GM18951 (cell line): ENCODE measurements around the gene ETFB.

Experiments
- POLR2A ChIP-seq: IDR thresholded peaks from 4 replicates; pipeline ENCODE4 v1.6.1; 2011; ENCODE audit warnings: mild to moderate bottlenecking; ENCODE audit not compliant: insufficient read length, insufficient read depth; ENCODE audit errors: extremely low read depth
- in situ Hi-C: fragments of 300-500 bp; cut with MboI; formaldehyde crosslinking; loops from one replicate; pipeline ENCODE4 v1.12.0; 2022; ENCODE audit warnings: low sequenced_read_pairs, mixed read lengths, inconsistent platforms; ENCODE audit not compliant: unreplicated experiment

Gene ETFB

GRCh38 chr19:51337861-51338562, 28.2 kb downstream of the ETFB start:
- no peak for TF ChIP-seq POLR2A
- in situ Hi-C loops: no loop called here

- in situ Hi-C loops: no loop called here
- TF ChIP-seq POLR2A: no peak
Observed at GRCh38 chr19:51337141-51337860, 28.9 kb downstream of the ETFB start.

DNA sequence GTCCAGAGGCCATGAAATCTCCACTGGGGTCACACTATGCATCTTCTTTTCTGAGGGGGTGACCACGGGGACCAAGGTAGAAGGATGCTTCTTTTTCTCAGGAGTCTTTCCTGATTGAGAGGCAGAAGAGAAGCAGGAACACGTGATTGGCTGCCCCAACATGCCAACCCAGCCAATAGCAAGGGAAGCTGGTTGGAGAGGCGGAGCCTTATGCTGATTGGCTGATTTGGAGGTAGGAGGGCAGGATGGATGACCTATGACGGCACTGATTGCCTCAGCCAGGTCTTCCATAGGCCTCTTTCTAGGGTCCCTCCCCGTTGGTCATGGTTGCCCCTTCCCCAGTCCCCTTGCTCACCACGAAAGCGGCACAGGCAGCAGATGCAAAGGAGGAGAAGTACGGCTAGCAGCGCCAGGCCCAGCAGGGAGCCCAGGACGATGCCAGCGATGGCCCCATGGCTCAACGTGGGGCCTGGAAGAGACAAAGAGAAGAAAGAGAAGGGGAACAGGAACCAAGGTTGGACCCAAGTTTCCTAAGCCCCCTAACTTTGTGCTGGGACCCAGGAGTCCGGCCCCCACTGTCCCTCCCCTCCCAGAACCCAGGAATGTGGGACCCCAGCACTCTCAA, 32.2 kb downstream of the ETFB start:
- in situ Hi-C loops: no loop called here

DNA sequence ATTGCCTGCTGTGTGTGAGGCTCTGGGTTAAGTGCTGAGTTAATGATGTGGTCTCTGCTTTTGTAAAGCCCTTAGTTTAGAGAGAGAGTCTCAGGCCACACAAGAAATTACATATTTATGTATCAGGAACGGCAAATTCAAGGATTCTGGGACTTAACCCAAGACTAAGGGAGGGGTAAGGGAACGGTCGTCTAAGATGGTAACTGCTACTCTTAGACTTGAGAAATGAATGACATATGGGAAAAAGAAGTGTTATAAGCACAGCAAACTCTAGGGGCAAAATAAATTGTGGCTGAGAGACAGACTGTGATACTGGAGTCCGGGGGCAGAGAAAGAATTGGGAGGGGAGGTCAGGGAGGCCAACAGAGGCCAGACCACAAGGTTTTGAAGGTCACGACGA, 34.5 kb downstream of the ETFB start:
- in situ Hi-C loops: no loop called here
- no peak for TF ChIP-seq POLR2A

More for the DNA sequence above, 32.2 kb downstream of the ETFB start:
- TF ChIP-seq POLR2A: no peak

DNA sequence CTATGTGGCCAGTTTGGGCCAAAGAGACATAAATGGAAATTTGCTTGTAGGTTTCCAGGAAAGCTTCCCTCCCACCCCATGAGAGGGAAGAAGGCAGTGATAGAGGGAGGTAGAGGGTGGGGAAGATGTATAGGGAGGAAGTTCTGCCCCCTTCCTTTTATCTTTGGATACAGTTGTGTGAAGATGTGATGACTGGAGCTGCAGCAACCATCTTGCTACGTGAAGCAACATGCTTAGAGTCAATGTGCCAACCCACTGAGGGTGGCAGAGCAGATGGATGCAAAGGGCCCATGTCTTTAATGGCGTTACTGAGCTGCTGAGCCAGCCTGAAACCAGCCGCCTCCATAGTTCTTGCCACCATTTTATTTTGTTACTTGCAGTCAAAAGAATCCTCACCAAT, 35.0 kb downstream of the ETFB start:
- in situ Hi-C loops: no loop called here
- TF ChIP-seq POLR2A: no peak

- in situ Hi-C loops: no loop called here
- no peak for TF ChIP-seq POLR2A
Observed at GRCh38 chr19:51330366-51330765, 35.8 kb downstream of the ETFB start.

DNA sequence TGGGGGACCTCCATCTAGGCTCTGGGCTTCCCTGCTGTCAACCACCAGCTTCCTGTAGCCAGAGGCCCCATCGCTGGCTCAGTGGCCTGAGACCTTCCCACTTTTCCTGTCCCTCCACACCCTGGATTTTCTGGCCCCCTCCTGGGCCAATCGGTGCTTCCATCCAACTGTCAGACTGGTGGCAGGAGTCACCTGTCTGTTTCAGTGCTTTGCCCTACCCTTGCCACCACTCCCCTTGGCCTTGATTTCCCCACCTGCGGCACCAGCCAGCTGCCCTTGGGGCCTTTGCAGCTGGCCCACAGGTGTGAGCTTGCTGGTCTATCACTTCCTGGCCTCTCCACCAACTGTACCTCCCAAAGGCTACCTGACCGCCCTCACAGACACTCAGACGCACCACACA, 36.8 kb downstream of the ETFB start:
- in situ Hi-C loops: no loop called here
- no peak for TF ChIP-seq POLR2A

DNA sequence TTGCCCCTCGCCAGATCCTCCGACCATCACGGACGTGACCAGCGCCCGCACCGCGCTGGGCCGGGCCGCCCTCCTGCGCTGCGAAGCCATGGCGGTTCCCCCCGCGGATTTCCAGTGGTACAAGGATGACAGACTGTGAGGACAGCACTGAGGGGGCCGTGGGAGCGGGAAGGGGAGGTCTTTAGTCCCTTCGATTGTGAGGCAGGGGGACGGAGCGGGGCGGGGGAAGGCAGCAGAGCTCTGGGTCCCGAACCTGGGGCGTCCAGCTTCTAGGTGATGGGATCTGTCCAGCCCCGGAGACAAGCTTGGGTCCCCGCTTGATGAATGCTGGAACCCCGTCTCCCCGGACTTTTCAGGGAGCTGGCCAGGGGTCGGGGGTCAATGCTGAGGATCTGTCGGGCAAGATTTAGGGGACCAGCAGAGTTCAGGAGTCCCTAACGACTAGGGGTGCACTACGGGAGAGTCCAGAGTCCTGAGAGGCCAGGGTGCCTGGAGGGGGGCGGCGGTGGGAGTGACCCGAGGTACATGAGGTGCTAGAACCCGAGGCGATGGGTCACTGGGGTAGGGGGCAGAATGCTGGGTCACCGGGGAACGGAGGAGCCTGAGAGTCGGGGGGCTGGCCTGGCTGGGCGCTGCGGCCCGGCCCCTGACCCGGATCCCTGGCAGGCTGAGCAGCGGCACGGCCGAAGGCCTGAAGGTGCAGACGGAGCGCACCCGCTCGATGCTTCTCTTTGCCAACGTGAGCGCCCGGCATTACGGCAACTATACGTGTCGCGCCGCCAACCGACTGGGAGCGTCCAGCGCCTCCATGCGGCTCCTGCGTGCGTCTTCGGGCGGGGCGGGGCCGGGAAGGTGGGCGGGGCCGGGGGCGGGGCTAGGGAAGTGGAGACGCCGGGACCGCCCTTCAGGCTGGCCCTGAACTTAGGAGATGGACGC, 38.9 kb downstream of the ETFB start:
- in situ Hi-C loops: no loop called here
- no peak for TF ChIP-seq POLR2A

GRCh38 chr19:51326216-51327065, 39.7 kb downstream of the ETFB start:
- in situ Hi-C loops: no loop called here
- no peak for TF ChIP-seq POLR2A

DNA sequence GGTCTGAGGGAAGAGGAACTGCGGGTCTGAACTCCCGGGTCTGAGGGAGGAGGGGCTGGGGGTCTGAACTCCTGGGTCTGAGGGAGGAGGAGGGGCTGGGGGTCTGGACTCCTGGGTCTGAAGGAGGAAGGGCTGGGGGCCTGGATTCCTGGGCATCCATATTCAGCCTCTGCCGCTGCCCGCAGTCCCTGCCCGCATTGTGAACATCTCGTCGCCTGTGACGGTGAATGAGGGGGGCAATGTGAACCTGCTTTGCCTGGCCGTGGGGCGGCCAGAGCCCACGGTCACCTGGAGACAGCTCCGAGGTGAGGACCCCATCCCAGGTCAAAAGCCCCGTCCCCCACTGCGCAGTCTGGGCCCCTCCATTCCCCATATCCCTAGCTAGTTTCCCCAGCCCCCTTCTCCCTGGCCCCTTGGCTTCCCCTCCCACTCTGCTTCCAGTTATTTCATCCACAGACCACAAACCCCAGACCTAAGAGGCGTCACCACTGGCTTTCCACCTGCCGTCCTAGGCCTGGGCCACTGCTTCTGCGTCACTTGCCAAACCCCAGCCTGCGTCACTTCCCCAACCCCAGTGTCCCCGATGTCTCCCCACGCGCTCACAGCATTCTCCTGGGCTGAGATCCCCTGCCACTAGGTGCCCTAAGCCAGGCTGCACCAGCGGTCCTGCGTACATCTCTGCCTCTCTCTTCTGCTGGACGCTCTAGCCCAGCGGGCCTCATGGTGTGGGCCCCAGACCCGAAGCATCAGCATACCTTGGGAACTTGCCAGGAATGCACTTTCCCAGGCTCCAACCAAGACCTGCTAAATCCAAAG, 40.8 kb downstream of the ETFB start:
- in situ Hi-C loops: no loop called here
- TF ChIP-seq POLR2A: no peak

- no peak for TF ChIP-seq POLR2A
Observed at GRCh38 chr19:51324167-51324481, 42.1 kb downstream of the ETFB start.

More at GRCh38 chr19:51324167-51324481, 42.1 kb downstream of the ETFB start:
- in situ Hi-C loops: no loop called here
